ENCODE data around the gene KRTAP5-3. TPM values are rescaled to one million over a fixed set of nuclear protein-coding genes. Genes with fewer than 3 reads are reported as not detected.

KRTAP5-3 gene
- total RNA-seq, 1 donor from 2014 or later, result not detected

DNA sequence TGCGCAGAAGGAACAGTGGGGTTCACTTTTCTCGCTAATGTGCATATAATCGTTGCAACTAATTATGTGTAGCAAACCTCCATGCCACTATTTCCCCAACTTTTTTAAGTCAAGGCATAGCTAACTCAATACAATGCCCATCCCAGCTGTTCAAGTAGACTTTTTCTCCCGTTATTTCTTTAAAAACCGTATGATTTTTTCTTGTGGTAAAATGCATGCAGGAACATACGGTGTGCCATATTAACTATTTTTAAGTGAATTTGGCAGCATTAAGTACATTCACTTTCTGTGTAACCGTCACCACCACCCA, 33.4 kb downstream of the KRTAP5-3 start:
- H3K36me3 Mint-ChIP-seq (ENCODE audit: unreplicated experiment), result peaks cover 3% of the 10 kb centered on the region
- TF ChIP-seq CTCF (IDR thresholded peaks at IDR 0.05), result peak; percentile 1
- H3K4me3 Mint-ChIP-seq (ENCODE audit: unreplicated experiment), result no peak overlapping the region

GRCh38 chr11:1574238-1574932, 33.9 kb downstream of the KRTAP5-3 start:
- Mint-ChIP-seq H3K4me3 (ENCODE audit: unreplicated experiment) (peak overlapping the region; percentile 35), H3K27ac (ENCODE audit: unreplicated experiment) (no peak overlapping the region), H3K36me3 (ENCODE audit: unreplicated experiment) (peaks cover 3% of the 10 kb centered on the region), H3K9me3 (ENCODE audit: unreplicated experiment) (peaks cover 13% of the 10 kb centered on the region), H3K27me3 (ENCODE audit: unreplicated experiment) (peaks cover 3% of the 10 kb centered on the region), H3K4me1 (ENCODE audit: unreplicated experiment) (peaks cover 17% of the 10 kb centered on the region)
- peak; percentile 91 for TF ChIP-seq CTCF (IDR thresholded peaks at IDR 0.05)
- DNase-seq (ENCODE audit: extremely low spot score, unreplicated experiment), result peak; percentile 88

More for the DNA sequence above, 33.4 kb downstream of the KRTAP5-3 start:
- Mint-ChIP-seq H3K27ac (ENCODE audit: unreplicated experiment) (no peak overlapping the region), H3K27me3 (ENCODE audit: unreplicated experiment) (peaks cover 3% of the 10 kb centered on the region), H3K4me1 (ENCODE audit: unreplicated experiment) (peaks cover 14% of the 10 kb centered on the region), H3K9me3 (ENCODE audit: unreplicated experiment) (peaks cover 13% of the 10 kb centered on the region)
- DNase-seq (ENCODE audit: extremely low spot score, unreplicated experiment), result no peak

DNA sequence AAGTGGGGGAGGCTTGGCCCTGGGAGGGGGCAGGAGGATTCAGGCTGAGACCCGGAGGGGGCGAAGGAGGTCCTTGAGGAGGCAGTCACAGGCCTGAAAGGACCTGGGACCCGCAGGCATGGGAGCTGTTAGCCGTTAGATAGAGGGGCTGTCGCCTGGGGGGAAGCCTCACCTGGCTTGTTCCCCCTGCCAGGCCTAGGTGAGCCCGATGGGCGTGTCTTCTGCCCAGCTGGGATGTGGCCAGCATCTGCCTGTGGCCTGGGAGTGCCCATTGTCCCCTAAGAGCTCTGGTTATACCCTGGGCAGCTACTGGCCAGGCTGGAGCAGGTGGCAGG, 34.4 kb downstream of the KRTAP5-3 start:
- no peak for DNase-seq (ENCODE audit: extremely low spot score, unreplicated experiment)
- TF ChIP-seq CTCF (IDR thresholded peaks at IDR 0.05), result no peak
- H3K27me3 Mint-ChIP-seq (ENCODE audit: unreplicated experiment), result peaks cover 3% of the 10 kb centered on the region
- peak overlapping the region; percentile 60 for H3K4me3 Mint-ChIP-seq (ENCODE audit: unreplicated experiment)
- peaks cover 3% of the 10 kb centered on the region for H3K36me3 Mint-ChIP-seq (ENCODE audit: unreplicated experiment)
- H3K27ac Mint-ChIP-seq (ENCODE audit: unreplicated experiment), result no peak overlapping the region
- peaks cover 20% of the 10 kb centered on the region for H3K4me1 Mint-ChIP-seq (ENCODE audit: unreplicated experiment)
- peaks cover 9% of the 10 kb centered on the region for H3K9me3 Mint-ChIP-seq (ENCODE audit: unreplicated experiment)

DNA sequence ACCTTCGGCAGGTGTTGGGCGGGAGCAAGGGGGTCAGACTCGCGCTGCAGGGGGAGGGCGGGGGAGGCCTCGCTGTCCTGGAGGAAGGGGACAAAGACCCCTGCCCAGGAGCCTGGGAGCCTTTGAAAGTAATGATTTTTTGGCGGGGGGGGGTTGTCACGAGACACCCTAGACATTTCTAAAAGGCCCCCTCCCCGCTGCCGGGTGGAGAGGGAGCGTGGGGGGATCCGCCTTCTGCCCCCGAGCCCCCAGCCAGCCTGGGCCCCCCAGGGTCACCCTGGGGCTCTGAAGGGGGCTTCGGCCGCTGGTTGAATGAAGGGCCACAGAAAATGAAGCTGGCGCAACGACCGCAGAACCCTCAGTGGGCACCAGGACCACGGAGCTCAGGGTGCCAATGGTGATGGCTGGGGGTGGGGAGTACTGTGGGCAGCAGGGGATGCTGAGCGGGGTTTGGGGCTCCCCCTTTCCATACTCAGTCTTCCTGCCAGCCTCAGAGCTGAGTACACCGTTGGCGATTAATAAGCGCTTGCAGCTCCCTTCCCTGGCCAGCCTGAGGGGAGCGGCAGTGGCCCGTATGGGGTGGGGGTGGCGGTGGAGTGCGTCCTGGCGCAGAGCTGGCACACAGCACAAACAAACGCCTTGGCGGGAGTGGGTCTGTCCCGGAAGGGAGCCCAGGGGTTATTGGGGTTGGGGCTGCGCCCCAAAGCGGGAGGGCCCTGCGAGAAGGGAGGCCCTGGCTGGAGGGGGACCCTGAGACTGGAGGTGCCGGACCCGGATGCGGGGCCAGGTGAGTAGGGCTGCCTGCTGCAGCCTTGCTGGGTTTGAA, 35.0 kb downstream of the KRTAP5-3 start:
- peaks cover 20% of the 10 kb centered on the region for H3K4me1 Mint-ChIP-seq (ENCODE audit: unreplicated experiment)
- peaks cover 2% of the 10 kb centered on the region for H3K36me3 Mint-ChIP-seq (ENCODE audit: unreplicated experiment)
- H3K27ac Mint-ChIP-seq (ENCODE audit: unreplicated experiment), result no peak overlapping the region
- TF ChIP-seq CTCF (IDR thresholded peaks at IDR 0.05), result no peak
- DNase-seq (ENCODE audit: extremely low spot score, unreplicated experiment), result no peak
- H3K4me3 Mint-ChIP-seq (ENCODE audit: unreplicated experiment), result peak overlapping the region; percentile 60
- peaks cover 3% of the 10 kb centered on the region for H3K27me3 Mint-ChIP-seq (ENCODE audit: unreplicated experiment)
- peaks cover 3% of the 10 kb centered on the region for H3K9me3 Mint-ChIP-seq (ENCODE audit: unreplicated experiment)

All from osteocyte (in vitro differentiated cells).